T-helper 9 cell (primary cell): Measurements from ENCODE around the gene RNASE3.
A peak's percentile ranks its signal among the peaks of the same experiment; 100 is the strongest.
"Not testable (repeated sequence)": the region's sequence is repeated elsewhere in the genome, so short reads cannot be mapped to it uniquely, and the experiment has no call there.

ENCODE experiments used
- DNase-seq: peaks from one replicate; pipeline ENCODE4 v3.0.0-alpha.2; 2020
- total RNA-seq, 2 donors: gene quantifications; one replicate each; lab custom pipeline; 2026; lab: John Stamatoyannopoulos, UW

RNASE3 gene
- total RNA-seq, result 0 reads per million in 2 donors

DNA sequence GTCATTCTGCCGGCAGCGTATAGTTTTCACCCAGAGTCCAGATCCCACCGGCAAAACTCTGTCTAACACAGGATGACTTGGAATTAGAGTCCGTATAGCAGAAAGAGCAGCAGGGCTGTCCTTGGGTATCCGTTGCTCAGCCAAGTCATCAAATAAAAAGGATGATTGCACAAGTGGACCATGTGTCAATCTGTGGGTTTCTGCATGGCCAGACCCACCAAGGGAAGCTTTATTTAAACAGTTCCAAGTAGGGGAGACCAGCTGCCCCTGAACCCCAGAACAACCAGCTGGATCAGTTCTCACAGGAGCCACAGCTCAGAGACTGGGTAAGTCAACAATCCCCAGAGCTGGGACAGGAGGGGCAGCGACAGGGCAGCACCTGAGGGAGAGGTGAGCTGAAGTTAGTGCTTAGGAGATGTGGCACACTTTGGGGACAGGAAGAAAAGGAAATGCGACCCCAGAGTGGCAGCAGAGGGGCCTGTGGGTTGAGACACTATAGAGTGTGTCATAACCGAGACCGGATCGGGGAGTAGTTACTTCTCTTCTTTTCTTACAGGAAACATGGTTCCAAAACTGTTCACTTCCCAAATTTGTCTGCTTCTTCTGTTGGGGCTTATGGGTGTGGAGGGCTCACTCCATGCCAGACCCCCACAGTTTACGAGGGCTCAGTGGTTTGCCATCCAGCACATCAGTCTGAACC is at the start of gene RNASE3:
TSS of gene RNASE3 (plus strand) at position 260 of the 700 bp plus-strand sequence. CDS start at position 562, 302 bp downstream.
- not testable (repeated sequence) for DNase-seq

DNA sequence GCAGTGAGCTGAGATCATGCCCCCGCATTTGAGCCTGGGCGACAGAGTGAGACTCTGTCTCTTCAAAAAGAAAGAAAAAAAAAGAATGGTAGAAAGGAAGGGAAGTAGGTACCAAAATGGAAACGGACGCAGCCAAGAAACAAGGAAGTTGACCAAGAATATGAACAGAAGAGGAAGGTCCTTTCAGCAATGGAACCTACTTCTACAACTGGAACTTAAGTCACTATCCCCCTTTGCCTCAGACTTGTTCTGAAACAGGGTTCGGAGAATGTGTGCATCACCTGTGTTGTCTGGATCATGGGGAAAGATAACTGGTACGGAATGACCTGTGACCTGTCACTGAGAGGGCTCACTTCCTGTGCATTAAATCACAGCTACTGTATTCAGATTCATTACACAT is 44.6 kb upstream of the RNASE3 start:
- DNase-seq, result no peak

DNA sequence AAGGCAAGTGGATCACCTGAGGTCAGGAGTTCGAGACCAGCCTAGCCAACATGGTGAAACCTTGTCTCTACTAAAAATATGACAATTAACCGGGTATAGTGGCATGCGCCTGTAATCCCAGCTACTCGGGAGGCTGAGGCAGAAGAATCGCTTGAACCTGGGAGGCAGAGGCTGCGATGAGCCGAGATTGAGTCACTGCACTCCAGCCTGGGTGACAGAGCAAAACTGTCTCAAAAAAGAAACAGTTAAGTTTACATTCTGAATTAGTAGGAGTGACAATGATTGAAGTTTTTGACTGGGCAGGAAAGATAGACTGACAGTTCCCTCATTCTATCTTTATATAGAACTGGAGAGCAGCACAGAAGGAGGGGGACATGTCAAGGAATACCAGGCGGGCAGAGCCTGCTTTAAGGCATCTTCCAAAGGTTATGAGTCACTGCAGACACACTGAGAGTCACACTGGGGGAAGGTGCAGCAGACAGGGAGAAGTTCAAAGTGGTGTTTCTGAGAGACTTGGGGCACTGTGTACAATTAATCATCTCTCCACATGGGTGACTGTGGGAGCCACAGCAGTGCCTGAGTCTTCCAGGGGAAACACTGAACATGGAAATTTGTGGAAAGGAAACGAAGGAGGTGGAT is 42.8 kb upstream of the RNASE3 start:
- DNase-seq, result no peak

DNA sequence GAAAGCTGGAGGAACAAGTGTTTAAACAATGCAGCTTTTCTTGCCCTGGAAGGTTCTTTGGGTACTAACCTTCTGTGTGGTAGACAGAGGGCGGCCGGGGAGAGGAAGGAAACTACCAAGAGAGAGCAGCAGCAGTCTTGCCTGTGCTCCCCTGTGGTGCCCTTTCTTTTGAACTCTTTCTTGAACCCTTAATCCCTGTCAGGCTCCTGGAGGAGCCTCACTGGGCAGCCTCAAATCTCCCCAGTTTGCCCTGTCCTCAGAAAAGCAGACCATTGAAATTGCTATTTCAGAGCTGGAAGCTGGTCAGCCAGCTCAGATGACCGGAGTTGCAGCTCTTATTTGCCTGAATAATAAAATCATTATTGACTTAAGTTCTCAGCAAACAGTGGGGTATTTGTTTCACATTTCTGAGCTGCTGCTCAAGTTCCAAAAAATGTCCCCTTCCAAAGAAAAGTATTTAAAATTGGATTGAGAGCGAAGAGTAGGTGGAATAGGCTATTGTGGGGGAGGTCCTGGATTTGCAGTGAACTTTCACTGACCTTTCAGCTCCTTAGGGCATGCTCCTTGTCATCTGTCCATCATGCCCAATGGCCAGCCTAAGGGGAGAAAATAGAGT is 42.1 kb upstream of the RNASE3 start:
- no peak for DNase-seq

DNA sequence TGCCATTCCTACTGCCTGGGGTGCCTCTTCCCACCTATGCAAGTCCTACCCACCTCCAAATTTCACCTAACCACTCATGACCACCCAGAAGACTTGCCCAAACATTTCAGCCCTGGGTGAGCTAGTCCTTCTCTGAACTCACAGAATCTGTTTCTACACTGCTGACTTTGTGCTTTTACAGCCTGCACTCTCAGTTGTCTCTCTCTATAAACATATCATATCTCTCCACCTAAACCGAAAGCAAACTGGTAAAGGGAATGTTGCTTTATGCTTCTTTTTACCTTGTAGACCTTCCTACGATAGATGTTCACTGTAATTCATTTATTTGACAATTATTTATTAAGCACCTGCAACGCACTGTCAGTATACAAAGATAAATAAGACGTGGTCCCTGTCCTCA is 38.1 kb upstream of the RNASE3 start:
- no peak for DNase-seq

DNA sequence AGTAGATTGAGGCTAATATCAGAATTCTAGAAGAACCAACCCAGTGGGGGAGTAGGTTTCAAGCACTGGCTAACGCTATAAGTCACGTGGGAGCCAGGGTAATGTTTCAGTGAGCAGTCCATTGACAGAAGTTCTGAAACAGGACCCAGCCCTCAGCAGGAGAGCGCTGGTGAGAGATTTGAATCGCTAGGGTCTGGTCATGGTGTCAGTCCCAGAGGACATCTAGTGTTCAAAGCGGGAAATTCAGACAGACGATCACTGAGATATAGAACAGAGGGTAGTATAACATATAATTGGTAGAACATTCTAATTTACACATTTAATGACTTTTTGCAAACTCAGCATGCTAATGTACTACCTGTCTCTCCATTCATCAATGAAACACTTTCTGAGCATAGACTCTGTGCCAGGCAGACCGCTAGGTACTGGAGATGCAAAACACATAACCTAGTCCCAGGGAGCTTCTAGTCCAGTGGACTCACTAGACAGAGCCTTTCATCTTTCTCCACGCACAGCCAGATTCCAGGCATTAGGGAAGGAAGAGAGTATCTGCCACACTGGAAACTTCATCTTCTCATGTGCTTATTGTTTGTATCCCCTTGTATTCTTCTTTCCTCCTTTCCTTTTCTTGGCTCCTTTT is 35.4 kb upstream of the RNASE3 start:
- peak; percentile 4 for DNase-seq

DNA sequence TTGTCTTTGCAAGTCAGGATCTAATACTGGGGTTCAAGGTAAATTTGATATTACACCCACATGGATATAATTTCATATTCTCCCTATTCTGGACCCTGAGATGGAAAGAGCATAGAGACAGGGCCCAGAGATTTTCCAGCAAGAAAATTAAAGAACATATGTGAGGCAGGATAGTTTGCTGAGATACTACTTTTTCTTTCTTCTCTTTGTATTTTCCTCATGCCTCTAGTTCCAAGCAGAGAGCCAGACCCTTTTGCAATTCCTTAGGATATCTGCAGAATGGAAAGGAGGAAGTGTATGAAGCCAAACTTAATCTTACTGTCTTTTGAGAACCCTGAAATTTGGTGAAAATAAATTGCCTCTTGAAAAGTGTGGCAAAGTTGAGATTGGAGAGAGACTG is 34.0 kb upstream of the RNASE3 start:
- DNase-seq, result no peak

DNA sequence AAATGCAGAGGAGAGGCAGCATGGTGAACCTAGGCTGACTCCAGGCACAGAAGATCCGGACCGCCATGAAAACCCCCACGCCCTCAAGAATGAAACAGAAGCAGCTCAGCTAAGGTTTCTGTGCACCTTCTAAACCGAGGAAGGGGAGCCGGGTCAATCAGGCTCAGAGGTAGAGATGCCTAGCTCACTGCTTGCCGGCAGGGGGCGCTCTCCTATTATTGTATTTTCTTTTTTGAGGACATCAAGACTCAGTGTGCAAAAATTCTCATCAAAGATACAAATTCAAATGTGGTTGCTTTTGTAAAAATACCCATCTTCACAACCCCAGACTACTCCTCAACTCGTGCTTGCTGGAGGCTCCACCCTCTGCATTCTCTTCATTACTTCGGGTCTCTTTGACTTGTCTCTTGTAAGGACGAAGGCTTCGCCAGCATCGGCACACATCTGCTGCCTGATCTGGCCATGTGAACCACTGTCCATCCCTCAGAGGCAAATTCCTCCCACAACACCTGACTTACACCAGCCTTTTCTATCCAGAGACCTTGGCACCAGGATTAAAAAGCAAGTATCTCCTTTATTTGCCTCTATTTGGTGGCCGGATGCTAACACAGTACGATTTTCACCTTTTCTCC is 33.4 kb upstream of the RNASE3 start:
- peak; percentile 78 for DNase-seq

DNA sequence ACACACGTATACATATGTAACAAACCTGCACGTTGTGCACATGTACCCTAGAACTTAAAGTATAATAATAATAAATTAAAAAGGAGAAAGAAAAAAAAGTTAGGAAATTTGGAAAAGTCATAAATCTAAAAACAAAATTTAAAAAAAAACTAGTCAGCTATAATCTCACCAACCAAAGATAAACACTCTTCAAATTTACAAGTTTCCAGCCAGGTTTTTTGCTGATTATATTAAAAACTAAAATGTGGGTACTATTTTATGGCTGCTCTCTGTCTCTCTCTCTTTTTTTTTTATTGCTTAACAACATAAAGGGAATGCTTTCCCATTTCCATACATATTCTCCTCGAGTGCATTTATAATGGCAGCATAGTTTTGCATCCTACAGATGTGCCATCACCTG is 25.0 kb upstream of the RNASE3 start:
- DNase-seq, result no peak

DNA sequence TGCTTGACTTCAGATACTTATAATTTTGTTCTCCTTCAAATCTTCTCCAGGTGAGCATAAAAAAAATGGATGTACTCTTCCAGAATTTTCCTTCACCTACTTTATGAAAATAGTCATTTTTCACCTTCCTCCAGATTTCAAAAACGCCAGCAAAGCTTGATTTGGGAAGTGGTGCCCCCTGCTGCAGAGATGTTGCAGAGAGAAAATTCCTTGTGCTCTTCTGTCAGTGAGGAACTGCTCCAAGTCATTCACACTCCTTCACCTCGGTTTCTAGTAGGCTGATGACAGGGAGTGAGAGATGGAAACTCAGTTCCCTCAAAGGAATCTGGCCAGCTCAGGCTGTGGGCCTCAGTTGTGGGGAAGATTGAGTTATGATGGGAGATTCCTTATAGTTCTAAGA is 24.2 kb upstream of the RNASE3 start:
- no peak for DNase-seq

DNA sequence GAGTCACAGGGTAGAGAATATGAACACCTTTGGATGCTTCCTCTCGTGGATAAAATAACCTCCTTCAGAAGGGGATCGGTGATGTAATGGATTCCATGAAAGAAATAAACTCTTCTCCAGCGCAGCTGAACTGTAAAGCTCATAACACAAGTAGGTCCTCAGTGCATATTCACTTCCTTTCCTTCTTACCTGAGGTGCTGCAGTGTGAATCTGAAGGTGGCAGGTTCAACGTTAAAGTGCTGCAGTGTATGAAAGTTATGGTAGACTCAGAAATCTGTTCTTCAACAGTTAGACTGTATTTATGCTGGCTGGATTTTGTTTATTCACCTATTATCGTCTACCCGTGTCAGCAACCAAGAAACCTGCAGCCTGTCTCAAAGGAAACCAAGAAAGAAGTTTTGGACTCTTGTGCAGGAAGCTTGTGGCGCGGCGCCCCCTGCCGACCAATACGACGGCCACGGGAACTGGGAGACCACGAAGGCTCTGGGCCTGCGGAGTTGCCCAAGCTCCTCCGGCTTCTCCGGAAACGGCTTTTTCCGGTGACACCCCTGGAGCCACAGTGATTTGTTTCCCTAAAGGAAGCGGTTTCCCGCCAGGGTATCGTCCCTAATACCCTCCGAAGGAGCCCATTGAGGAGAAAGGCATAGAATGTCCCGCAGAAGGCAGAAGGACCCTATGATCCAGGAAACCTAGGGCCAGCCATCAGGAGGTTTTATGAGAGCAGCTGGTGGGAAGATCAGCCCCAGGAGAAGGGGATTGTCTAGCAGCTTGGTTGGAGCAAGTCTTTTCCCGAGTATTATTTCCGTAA is 17.6 kb upstream of the RNASE3 start:
- DNase-seq, result peak; percentile 67

DNA sequence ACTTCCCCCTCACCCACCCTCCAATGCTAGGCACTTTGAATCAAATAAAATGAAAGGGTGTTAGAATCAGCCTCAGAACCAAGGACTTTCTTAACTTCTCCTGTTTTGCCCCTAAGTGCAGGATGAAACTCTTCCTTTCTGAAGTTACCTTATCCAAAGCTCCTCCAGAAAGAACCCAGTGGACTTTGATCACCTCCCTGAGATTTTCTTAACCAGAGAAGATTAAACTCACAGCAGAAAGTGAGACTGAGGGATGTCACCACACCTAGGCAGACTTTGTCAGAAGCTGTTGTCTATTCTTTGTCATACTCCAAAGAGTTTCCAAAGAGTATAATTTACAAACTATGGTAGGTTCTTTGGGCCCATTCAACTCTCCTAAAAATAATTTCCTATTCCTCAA is 14.2 kb upstream of the RNASE3 start:
- no peak for DNase-seq

DNA sequence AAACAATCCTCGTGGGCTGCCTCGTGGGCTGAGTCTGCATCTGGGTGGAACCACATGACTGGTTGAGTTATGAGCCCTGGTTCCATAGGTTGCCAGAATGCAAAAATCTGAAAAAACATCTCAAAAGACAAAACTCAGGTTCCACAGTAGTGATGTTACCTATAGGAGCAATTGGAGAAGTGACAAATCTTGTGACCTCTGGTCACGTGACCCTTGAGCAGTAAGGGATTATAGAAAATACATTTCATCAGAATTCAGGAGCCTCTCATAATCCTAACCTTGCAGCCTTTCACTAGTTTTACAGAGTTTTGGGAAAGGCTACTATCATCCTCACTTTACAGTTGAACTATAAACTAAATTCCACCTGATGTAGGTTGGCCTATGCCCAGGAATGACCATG is 12.5 kb upstream of the RNASE3 start:
- no peak for DNase-seq

DNA sequence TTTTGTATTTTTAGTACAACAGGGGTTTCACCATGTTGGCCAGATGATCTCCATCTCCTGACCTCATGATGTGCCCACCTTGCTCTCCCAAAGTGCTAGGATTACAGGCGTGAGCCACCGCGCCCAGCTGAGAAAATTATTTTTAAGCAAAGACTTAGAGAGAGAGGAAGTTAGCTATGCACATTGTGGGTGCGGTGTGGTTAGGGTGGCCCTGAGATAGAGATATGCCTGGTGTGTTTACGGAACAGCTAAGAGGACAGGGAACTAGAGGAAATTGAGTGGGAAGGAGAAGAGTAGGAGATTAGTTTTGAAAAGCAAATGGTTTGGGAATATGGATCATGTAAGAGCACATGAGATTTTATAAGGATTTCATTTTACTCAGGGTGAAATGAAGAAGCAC is 10.0 kb upstream of the RNASE3 start:
- not testable (repeated sequence) for DNase-seq

DNA sequence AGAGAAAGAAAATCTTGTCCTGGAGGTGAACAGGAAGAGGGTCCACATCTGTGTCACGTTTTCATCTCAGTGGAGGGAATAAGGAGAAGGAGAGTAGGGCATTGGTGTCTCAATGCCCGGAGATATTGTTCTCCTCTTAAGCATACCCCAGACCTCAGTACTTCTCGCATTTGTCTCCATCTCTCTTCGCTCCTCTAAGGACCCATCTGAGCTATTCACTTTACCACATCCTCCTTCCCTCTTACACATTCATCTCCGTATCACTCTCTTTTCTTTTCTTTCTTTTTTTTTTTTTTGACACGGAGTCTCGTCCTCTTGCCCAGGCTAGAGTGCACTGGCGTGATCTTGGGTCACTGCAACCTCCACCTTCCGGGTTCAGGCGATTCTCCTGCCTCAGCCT is 8.4 kb upstream of the RNASE3 start:
- DNase-seq, result not testable (repeated sequence)

DNA sequence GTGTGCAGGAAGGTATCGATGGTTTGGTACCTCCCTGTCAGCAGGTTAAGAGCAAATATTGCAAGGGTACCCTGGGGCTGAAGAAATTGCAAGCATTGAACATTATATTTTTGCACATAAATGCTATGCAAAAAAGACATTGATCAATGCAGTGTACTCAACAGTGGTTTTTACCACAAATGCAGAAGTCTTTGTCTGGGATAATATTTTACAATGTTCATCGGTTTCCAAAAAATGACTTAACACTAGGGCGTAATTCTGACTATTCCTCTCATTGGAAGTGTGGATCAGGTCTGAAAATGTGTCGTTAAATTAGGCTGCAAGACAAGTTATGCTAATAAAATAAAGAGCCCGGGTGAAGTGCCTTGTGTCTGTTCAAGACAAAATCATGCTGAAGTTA is 2.8 kb upstream of the RNASE3 start:
- not testable (repeated sequence) for DNase-seq

DNA sequence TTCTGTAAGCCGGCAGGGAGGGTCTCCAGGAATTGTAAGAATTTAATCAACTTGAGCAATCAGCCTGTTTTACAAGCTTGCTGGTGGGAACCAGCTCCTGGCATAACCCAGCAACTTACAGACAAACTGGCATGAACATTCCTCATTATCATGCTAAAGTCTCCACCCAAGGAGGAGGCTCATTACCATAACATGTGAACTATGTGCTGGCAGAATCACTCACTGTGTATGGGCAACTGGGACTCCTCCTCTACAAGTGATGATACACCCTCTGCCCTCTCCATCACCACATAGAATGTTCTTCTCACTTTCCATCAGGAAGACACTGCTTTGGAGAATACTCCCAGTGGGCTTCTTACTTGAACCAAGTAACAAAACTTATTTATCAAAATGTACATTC is 4.1 kb downstream of the RNASE3 start:
- DNase-seq, result not testable (repeated sequence)

DNA sequence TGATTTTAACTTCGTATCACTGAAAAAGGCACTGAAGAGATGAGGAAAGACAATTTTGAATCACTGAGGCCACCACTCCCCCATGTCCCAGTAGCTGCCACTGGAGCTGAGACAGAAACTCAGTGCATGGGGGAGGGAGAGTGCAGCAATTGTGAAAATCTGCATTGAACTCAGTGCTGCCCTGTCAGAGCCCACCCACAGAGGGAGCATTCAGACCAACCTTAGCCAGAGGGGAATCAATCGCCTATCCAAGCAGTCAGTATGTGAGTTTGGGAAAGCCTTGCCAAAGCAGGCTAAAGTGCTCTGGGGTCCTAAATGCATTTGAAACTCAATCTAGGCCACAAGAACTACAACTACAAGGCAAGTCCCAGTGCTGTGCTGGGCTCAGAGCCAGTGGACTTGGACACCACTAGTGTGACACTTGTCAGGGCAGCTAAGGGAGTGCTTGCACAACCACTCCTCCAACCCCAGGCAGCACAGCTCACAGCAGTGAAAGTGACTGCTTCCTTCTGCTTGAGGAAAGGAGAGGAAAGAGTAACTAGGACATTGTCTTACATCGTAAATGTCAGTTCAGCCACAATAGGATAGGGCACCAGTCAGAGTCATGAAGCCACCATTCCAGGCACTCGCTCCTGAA is 13.3 kb downstream of the RNASE3 start:
- no peak for DNase-seq

DNA sequence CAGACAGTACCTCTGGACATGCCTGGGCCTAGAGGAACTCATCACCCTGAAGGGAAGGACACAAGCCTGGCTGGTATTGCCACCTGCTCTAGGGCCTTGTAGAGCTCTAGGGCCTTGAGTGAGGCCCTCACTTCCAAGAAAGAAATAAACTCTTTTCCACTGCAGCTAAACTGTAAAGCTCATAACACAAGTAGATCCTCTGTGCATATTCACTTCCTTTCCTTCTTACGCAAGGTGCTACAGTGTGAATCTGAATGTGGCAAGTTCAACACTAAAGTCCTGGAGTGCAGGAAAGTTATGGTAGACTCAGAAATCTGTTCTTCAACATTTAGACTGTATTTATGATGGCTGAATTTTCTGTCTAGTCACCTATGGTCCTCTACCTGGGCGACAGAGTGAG is 14.5 kb downstream of the RNASE3 start:
- no peak for DNase-seq

DNA sequence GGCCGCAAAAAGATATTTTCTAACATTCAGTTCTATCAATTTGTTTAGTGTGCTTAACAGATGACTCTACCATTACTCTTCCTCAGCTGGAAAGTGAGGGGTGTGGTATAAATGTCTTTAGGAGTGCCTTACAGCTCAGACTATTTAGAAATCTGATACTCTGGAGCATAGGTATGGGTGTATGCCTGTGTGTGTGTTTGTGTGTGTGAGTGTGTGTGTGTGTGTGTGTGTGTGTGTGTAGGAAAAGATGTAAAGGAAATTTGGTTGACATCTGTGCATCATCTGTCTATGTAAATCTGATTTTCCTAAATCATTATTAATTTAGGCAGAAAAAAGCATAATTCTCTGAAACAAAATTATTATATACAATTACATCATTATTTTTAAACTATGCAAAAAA is 16.0 kb downstream of the RNASE3 start:
- DNase-seq, result no peak

DNA sequence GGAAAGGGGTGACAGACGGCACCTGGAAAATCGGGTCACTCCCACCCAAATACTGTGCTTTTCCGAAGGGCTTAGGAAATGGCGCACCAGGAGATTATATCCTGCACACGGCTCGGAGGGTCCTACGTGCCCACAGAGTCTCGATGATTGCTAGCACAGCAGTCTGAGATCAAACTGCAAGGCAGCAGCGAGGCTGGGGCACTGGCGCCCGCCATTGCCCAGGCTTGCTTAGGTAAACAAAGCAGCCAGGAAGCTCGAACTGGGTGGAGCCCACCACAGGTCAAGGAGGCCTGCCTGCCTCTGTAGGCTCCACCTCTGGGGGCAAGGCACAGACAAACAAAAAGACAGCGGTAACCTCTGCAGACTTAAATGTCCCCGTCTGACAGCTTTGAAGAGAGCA is 19.6 kb downstream of the RNASE3 start:
- DNase-seq, result not testable (repeated sequence)
